ENCODE measurements around the gene CHRDL1. TPM values are rescaled to one million over a fixed set of nuclear protein-coding genes. Genes with fewer than 3 reads are reported as not detected.

CHRDL1 gene
- total RNA-seq, 1 experiment from 2014 or later: 0.47 TPM

- H3K9ac ChIP-seq (ENCODE audit: low read length): no peak overlapping the region
- no peak overlapping the region for H3K27ac ChIP-seq (ENCODE audit: low read length)
- peaks cover 8% of the 10 kb centered on the region; the same call in 1 of the 2 replicates for H3K27me3 ChIP-seq (ENCODE audit: low read length)
- ATAC-seq: no peak
- DNase-seq: no peak
- H2AFZ ChIP-seq (ENCODE audit: low read length): no peak overlapping the region
- H4K20me1 ChIP-seq (ENCODE audit: low read length): no peaks in the 10 kb centered on the region
- TF ChIP-seq EZH2phosphoT487 (IDR thresholded peaks at IDR 0.05; ENCODE audit: borderline replicate concordance, low read length) (no peak), CTCF (conservative IDR thresholded peaks at IDR 0.05; ENCODE audit: low read depth, low read length) (no peak), EZH2 (IDR thresholded peaks at IDR 0.05; ENCODE audit: low read length, unreplicated experiment) (no peak)
- no peaks in the 10 kb centered on the region for H3K9me3 ChIP-seq (ENCODE audit: low read length)
- no peak overlapping the region for H3K4me3 ChIP-seq (ENCODE audit: low read length)
- H3K79me2 ChIP-seq (ENCODE audit: low read length): no peaks in the 10 kb centered on the region
- H3K9me2 ChIP-seq (replicated peaks; ENCODE audit: low read length): no peaks in the 10 kb centered on the region
- intact Hi-C loops (cut with micrococcal nuclease): no loop called here
- H3K4me2 ChIP-seq (ENCODE audit: low read length): no peak overlapping the region
- BruUV-seq (replicated peaks): no TSS peak
- POLR2A ChIA-PET (ENCODE audit: unreplicated experiment): no interaction called here
- H3K36me3 ChIP-seq (ENCODE audit: low read depth, low read length): no peaks in the 10 kb centered on the region
- H3F3A ChIP-seq (ENCODE audit: low read length, unreplicated experiment): no peaks in the 10 kb centered on the region
- H3K4me1 ChIP-seq (ENCODE audit: insufficient read depth, low read length): no peaks in the 10 kb centered on the region
- CTCF ChIA-PET: interaction anchor here (0.6 kb wide), 1 partner anchor 9 kb away, joined by 3 read pairs; no protein-coding TSS in a partner anchor
Measured at GRCh38 chrX:110806145-110806544, 10.5 kb upstream of the CHRDL1 start.

GRCh38 chrX:110805303-110805702 lies 9.7 kb upstream of the CHRDL1 start:
- no peak overlapping the region for H3K27ac ChIP-seq (ENCODE audit: low read length)
- H3K9me2 ChIP-seq (replicated peaks; ENCODE audit: low read length): no peaks in the 10 kb centered on the region
- ChIA-PET CTCF (no interaction called here), POLR2A (ENCODE audit: unreplicated experiment) (no interaction called here)
- no peaks in the 10 kb centered on the region for H3K79me2 ChIP-seq (ENCODE audit: low read length)
- no peaks in the 10 kb centered on the region for H3F3A ChIP-seq (ENCODE audit: low read length, unreplicated experiment)
- no peak overlapping the region for H3K4me2 ChIP-seq (ENCODE audit: low read length)
- no peak overlapping the region for H3K9ac ChIP-seq (ENCODE audit: low read length)
- no peaks in the 10 kb centered on the region for H3K9me3 ChIP-seq (ENCODE audit: low read length)
- ATAC-seq: no peak
- H3K4me3 ChIP-seq (ENCODE audit: low read length): no peak overlapping the region
- BruUV-seq (replicated peaks): no TSS peak
- no peaks in the 10 kb centered on the region for H4K20me1 ChIP-seq (ENCODE audit: low read length)
- no peak for DNase-seq
- H2AFZ ChIP-seq (ENCODE audit: low read length): no peak overlapping the region
- H3K36me3 ChIP-seq (ENCODE audit: low read depth, low read length): no peaks in the 10 kb centered on the region
- H3K4me1 ChIP-seq (ENCODE audit: insufficient read depth, low read length): no peaks in the 10 kb centered on the region
- peaks cover 8% of the 10 kb centered on the region; the same call in 1 of the 2 replicates for H3K27me3 ChIP-seq (ENCODE audit: low read length)
- TF ChIP-seq CTCF (conservative IDR thresholded peaks at IDR 0.05; ENCODE audit: low read depth, low read length) (no peak), EZH2phosphoT487 (IDR thresholded peaks at IDR 0.05; ENCODE audit: borderline replicate concordance, low read length) (no peak), EZH2 (IDR thresholded peaks at IDR 0.05; ENCODE audit: low read length, unreplicated experiment) (no peak)
- intact Hi-C loops (cut with micrococcal nuclease): no loop called here

- TF ChIP-seq EZH2 (IDR thresholded peaks at IDR 0.05; ENCODE audit: low read length, unreplicated experiment): no peak
- no peak for TF ChIP-seq CTCF (conservative IDR thresholded peaks at IDR 0.05; ENCODE audit: low read depth, low read length)
- TF ChIP-seq EZH2phosphoT487 (IDR thresholded peaks at IDR 0.05; ENCODE audit: borderline replicate concordance, low read length): no peak
- no peak for ATAC-seq
- Histone ChIP-seq H3K4me3 (ENCODE audit: low read length) (no peak overlapping the region), H2AFZ (ENCODE audit: low read length) (no peak overlapping the region), H4K20me1 (ENCODE audit: low read length) (no peaks in the 10 kb centered on the region), H3K36me3 (ENCODE audit: low read depth, low read length) (no peaks in the 10 kb centered on the region), H3K9me3 (ENCODE audit: low read length) (no peaks in the 10 kb centered on the region), H3K27me3 (ENCODE audit: low read length) (peaks cover 6% of the 10 kb centered on the region; the same call in 1 of the 2 replicates), H3K9ac (ENCODE audit: low read length) (no peak overlapping the region), H3K4me2 (ENCODE audit: low read length) (no peak overlapping the region), H3K9me2 (replicated peaks; ENCODE audit: low read length) (no peaks in the 10 kb centered on the region), H3K27ac (ENCODE audit: low read length) (no peak overlapping the region), H3F3A (ENCODE audit: low read length, unreplicated experiment) (no peaks in the 10 kb centered on the region), H3K79me2 (ENCODE audit: low read length) (no peaks in the 10 kb centered on the region), H3K4me1 (ENCODE audit: insufficient read depth, low read length) (no peaks in the 10 kb centered on the region)
- no TSS peak for BruUV-seq (replicated peaks)
- CTCF ChIA-PET: no interaction called here
- intact Hi-C loops (cut with micrococcal nuclease): no loop called here
- DNase-seq: no peak
- POLR2A ChIA-PET (ENCODE audit: unreplicated experiment): no interaction called here
Measured at GRCh38 chrX:110804446-110804845, 8.8 kb upstream of the CHRDL1 start.

Data from PC-3 (cell line).